LNCAP (cell line): ENCODE data around the gene SCARB1.

Experiments used
- TF ChIP-seq, protein P1 (sequence below): fragments of 450-650 bp; IDR thresholded peaks from 2 replicates; pipeline ENCODE4 v1.5.1; 2017; ENCODE audit warnings: mild to moderate bottlenecking

Gene SCARB1

DNA sequence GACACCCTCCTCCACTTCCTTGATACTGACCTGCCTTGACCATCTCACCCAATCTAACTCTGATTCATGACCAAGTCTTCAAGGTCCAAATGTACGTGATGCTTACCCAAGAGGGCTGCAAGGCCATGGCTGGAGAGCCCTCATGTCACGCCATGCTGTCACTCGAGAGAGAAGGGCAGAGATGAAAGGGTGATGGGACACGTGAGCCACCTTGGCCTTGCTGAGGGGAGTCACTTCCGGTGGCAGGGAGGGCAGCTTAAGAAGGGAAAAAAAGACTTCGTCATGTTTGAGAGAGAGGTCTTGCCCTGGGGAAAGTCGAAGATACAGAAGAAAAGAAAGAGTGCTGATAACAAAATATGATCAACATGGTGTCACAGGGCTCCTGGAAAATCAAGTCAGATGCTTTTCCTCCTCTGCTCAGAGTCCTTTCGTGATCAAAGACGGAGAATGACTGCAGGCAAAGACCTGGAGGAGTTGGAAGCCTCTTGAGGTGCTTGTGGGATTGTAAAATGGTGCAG, 3.3 kb upstream of the SCARB1 start:
- TF ChIP-seq, protein P1, sequence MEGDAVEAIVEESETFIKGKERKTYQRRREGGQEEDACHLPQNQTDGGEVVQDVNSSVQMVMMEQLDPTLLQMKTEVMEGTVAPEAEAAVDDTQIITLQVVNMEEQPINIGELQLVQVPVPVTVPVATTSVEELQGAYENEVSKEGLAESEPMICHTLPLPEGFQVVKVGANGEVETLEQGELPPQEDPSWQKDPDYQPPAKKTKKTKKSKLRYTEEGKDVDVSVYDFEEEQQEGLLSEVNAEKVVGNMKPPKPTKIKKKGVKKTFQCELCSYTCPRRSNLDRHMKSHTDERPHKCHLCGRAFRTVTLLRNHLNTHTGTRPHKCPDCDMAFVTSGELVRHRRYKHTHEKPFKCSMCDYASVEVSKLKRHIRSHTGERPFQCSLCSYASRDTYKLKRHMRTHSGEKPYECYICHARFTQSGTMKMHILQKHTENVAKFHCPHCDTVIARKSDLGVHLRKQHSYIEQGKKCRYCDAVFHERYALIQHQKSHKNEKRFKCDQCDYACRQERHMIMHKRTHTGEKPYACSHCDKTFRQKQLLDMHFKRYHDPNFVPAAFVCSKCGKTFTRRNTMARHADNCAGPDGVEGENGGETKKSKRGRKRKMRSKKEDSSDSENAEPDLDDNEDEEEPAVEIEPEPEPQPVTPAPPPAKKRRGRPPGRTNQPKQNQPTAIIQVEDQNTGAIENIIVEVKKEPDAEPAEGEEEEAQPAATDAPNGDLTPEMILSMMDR = no peak

DNA sequence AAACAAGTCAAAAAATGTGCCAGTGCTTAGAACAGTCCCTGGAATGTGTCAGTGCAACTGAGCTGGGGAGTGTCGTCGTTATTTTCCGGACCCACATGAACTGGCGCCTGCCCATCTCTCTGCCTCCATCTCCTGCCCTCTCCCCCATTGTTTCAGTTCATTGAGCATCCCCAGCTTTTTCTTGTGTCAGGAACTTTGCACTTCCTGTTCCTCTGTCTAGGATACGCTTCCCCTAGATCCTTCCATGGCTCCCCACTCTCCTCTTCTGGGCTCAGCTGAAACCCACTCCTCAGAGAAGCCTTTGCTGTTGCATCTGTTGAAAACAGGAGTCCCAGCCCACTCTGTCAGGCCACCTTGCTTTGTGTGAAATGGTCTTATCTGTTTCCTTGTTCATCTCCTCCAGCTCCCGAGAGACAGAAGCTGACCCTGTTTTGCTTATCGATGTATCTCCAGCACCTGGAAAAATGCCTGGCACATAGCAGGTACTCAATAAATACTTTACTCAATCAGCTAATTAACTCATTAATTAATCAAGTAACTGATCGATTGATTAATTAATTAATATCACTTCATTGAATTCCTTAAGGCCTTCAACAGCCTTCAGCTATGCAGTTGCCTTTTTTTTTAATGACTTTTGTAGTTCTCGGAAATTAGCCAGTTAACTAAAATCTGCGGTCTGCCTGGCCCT, 2.7 kb upstream of the SCARB1 start:
- TF ChIP-seq, protein P1 = no peak

DNA sequence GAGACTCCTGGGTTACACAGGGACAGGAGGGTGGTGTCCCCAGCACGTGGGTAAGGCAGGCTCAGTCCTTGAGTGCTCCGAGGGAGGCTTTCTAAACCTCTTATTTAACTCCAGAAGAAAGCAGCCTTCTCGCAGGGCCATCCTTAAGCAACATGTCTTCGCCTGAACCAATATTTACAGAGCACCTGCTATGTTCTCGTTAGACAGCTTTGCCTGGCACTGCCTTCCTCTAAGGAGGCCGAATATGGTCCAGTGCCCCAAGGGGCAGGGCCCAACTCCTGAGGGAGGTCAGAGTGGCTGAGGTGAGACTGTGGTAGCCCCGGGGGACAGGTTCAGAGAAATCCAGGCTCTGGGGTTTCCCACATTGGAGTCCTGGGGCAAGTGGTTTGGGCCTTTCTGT, 2.1 kb upstream of the SCARB1 start:
- TF ChIP-seq, protein P1 = no peak

DNA sequence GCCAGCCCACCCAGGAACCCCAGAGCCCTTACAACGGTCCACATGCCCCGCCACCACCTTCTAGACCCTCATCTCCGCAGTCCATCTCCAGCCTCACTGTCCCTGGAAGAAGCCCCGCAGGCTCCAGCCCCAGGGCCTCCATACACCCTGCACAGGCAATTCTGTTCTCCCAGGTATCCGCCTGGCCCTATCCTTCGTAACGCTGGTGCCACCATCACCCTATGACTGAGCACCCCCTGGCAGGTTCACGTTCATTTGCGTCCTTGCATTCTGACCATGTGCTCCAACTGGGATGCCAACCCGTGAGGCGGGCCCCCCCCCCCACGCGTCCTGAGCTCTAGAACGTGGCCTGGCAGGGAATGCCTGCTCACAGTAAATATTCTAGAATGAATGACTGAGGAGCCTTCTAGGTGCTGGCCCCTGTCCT, 675 bp upstream of the SCARB1 start:
- TF ChIP-seq, protein P1 = no peak

DNA sequence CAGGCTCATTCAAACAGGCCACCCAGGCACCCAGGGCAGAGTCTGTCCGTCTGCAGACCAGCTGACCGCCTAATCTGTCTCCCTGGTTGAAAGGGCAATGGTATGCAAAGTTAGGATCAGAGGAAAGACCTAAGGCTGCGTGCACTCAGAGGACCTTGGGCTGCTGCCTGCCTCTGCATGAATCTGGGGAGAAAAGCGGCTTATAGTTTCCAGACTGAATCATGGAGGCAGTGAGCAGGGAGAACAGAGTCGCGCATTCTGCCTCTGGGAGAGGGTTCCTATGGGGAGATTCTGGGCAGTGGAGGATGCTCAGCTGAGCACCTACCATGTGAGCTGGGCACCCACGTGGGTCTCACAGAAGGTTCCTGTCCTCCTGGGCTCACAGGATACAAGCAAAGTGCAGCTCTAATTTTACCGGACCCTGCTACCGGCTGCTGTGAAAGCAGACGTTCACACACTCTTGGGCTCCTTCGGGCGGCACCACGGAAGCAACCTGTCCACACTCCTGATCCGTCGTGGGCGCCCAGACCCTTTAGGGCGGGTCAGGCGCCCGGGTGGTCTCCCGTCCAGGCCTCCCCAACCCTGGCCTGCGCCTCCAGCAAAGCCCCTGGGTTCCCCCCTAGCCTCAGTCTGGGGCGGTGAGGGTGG, 772 bp downstream of the SCARB1 start:
- TF ChIP-seq, protein P1 = no peak

DNA sequence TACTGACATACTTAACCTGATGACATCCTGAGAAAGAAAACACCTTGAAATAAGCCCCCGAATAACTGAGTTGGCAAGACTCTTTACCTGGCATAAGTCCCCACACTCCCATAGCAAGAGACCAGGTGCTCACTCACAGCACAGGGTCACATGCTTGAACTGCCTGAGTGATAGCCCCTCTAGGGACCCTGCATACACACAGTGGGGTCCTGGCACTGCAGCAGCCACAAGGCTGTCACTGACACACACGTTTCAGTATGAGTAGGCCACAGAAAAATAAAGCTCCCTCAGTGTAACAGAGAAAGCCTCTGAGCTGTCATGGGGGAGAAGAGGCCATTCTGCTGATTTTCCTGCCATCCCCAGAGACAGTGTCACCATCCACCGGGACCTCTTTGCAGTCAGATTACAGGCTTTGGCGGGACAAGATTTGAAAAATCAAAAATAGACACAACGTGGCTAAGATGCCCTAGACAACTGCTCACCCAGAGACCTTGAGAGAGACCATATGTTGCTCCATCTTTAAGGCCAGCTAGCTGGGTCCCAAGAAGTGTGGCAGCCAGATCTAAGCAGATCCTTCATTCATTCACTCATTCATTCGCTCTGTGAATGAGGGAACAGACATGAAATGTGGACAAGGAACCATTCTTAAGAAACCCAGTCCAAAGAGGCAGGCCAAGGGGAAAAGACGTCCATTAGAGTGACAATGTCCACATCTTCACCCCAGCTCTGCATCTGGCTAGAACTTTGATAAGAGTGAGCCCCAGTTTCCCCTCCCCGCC, 1.6 kb downstream of the SCARB1 start:
- TF ChIP-seq, protein P1 = no peak

DNA sequence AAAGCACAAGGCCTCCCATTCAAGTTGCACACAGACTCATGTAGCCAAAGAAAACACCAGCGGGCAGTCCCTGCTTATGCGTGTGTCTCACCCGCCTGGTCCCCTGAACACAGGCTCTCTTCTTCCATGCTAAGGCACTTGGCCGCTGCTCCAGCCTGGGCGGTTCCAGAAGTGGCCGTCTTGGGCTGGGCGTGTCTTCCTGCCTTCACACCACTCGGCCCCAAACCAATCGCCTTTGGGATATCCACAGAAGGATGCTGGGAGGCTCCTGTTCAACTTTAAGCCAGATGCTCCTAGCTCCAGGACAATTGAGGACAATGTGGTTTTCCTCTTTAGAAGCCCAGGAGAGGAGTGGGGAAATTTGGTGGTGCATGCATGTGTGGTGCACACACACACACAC, 2.2 kb downstream of the SCARB1 start:
- TF ChIP-seq, protein P1 = no peak
